CD14-positive monocyte (primary cell): ENCODE measurements around the gene POLR2C. TPM values are rescaled to one million over a fixed set of nuclear protein-coding genes. Genes with fewer than 3 reads are reported as not detected.

ENCODE experiments used
- DNase-seq, 3 donors: peaks; one replicate each; pipeline ENCODE4 v3.0.0-alpha.2; 2011 to 2022
- H2AFZ ChIP-seq: 2 replicates; pipeline ENCODE4 v1.6.0; 2012; ENCODE audit warnings: mild to moderate bottlenecking, low read depth, low read length, inconsistent platforms; ENCODE audit not compliant: insufficient read depth, poor library complexity, severe bottlenecking
- H3K27ac ChIP-seq, 2 donors: 1 replicate in 1 of 2; 2 replicates in 1 of 2; pipeline ENCODE4 v1.5.1; 2012 to 2013; ENCODE audit warnings: low read length in 2 of 2, control low read depth in 1 of 2, inconsistent platforms in 1 of 2, low read depth in 1 of 2, mild to moderate bottlenecking in 1 of 2
- H3K27me3 ChIP-seq, 2 donors: one replicate each; pipeline versions ENCODE4 v1.6.0 to v1.6.1; 2011 to 2013; ENCODE audit warnings: low read length in 2 of 2; ENCODE audit not compliant: control insufficient read depth in 2 of 2, insufficient read depth in 2 of 2
- H3K36me3 ChIP-seq, 2 donors: replicated peaks in 1 of 2; 1 replicate in 1 of 2; 2 replicates in 1 of 2; pipeline versions ENCODE4 v1.5.1 to v1.6.1; 2012 to 2013; ENCODE audit warnings: low read length in 2 of 2, control low read depth in 1 of 2, inconsistent platforms in 1 of 2, mild to moderate bottlenecking in 1 of 2; ENCODE audit not compliant: insufficient read depth in 2 of 2, control insufficient read depth in 1 of 2
- H3K4me1 ChIP-seq, 2 donors: 1 replicate in 1 of 2; 2 replicates in 1 of 2; pipeline versions ENCODE4 v1.5.1 to v1.6.1; 2012 to 2013; ENCODE audit warnings: low read length in 2 of 2, control low read depth in 1 of 2, inconsistent platforms in 1 of 2, mild to moderate bottlenecking in 1 of 2, moderate library complexity in 1 of 2; ENCODE audit not compliant: insufficient read depth in 2 of 2, control insufficient read depth in 1 of 2
- H3K4me2 ChIP-seq: replicated peaks from 2 replicates; pipeline ENCODE3; 2012; ENCODE audit warnings: low read length, moderate library complexity, mild to moderate bottlenecking; ENCODE audit not compliant: poor library complexity, severe bottlenecking; ENCODE audit errors: extremely low read depth
- H3K4me3 ChIP-seq, 3 experiments: fragments of 200-600 bp in 1 of 3; sonication (generic) in 1 of 3; replicated peaks in 1 of 3; 1 replicate in 2 of 3; 2 replicates in 1 of 3; pipeline ENCODE4 v1.5.1; 2011 to 2013; ENCODE audit warnings: low read length in 3 of 3, mild to moderate bottlenecking in 3 of 3, control low read depth in 2 of 3, low read depth in 2 of 3, inconsistent platforms in 1 of 3, moderate library complexity in 1 of 3
- H3K79me2 ChIP-seq: 2 replicates; pipeline ENCODE4 v1.6.0; 2012; ENCODE audit warnings: mild to moderate bottlenecking, control low read depth, inconsistent platforms, low read length, moderate library complexity; ENCODE audit not compliant: insufficient read depth
- H3K9ac ChIP-seq: 2 replicates; pipeline ENCODE4 v1.6.0; 2017; ENCODE audit warnings: low read length, mild to moderate bottlenecking; ENCODE audit not compliant: insufficient read depth, poor library complexity, severe bottlenecking
- H3K9me3 ChIP-seq, 2 donors: replicated peaks in 1 of 2; 1 replicate in 1 of 2; 2 replicates in 1 of 2; pipeline versions ENCODE4 v1.5.1 to v1.6.1; 2012 to 2013; ENCODE audit warnings: low read length in 2 of 2, control low read depth in 1 of 2; ENCODE audit not compliant: control insufficient read depth in 1 of 2, insufficient read depth in 1 of 2
- H4K20me1 ChIP-seq: 2 replicates; pipeline ENCODE4 v1.6.0; 2012; ENCODE audit warnings: mild to moderate bottlenecking, low read length, control low read depth, moderate library complexity; ENCODE audit not compliant: insufficient read depth
- H3K27ac Mint-ChIP-seq, 7 donors: one replicate each; pipeline ENCODE4 v1.8.0; 2020; ENCODE audit warnings: mild to moderate bottlenecking in 7 of 7, mixed read lengths in 7 of 7, moderate library complexity in 6 of 7, inconsistent platforms in 2 of 7
- H3K27me3 Mint-ChIP-seq, 3 donors: one replicate each; pipeline ENCODE4 v1.8.0; 2021 to 2022; ENCODE audit warnings: low read depth in 3 of 3, mild to moderate bottlenecking in 3 of 3, mixed read lengths in 3 of 3, moderate library complexity in 3 of 3, inconsistent platforms in 1 of 3
- H3K36me3 Mint-ChIP-seq, 2 donors: one replicate each; pipeline ENCODE4 v1.8.0; 2020; ENCODE audit warnings: mixed read lengths in 2 of 2, inconsistent platforms in 1 of 2, mild to moderate bottlenecking in 1 of 2
- H3K4me1 Mint-ChIP-seq: one replicate; pipeline ENCODE4 v1.8.0; 2020; ENCODE audit warnings: mild to moderate bottlenecking, mixed read lengths
- H3K4me3 Mint-ChIP-seq, 2 donors: one replicate each; pipeline ENCODE4 v1.8.0; 2020; ENCODE audit warnings: mild to moderate bottlenecking in 2 of 2, mixed read lengths in 2 of 2, moderate library complexity in 1 of 2
- H3K9me3 Mint-ChIP-seq, 7 donors: one replicate each; pipeline ENCODE4 v1.8.0; 2020 to 2022; ENCODE audit warnings: mixed read lengths in 7 of 7, mild to moderate bottlenecking in 6 of 7, moderate library complexity in 6 of 7, inconsistent platforms in 2 of 7
- WGBS: methylation state at CpG from one replicate; pipeline ENCODE4 v1.1.5; 2013; ENCODE audit warnings: missing lambda C conversion rate; ENCODE audit not compliant: insufficient coverage; 5-methylcytosine and 5-hydroxymethylcytosine counted together
- intact Hi-C, 2 donors: fragments of 100-400 bp; cut with micrococcal nuclease; formaldehyde crosslinking; loops; one replicate each; pipeline versions ENCODE4 v1.15.0 to v1.15.1; 2023
- polyA plus RNA-seq, 3 donors: library from polyadenylated mRNA; depleted of rRNA in 1 of 3; unstranded in 2 of 3; stranded (reverse) in 1 of 3; fragments of 300-500 nt in 2 of 3; fragments of >200 nt in 1 of 3; fragmentation: Illumina TruSeq in 2 of 3; gene quantifications; 1 replicate in 2 of 3; 2 replicates in 1 of 3; pipeline ENCODE4 v1.2.3, GENCODE V29; 2012 to 2021
- TF ChIP-seq, protein P1 (sequence below): fragments of 200-600 bp; IDR thresholded peaks from one replicate; pipeline ENCODE4 v1.8.0; 2022; ENCODE audit warnings: antibody characterized with exemption, mild to moderate bottlenecking

The POLR2C gene
- polyA plus RNA-seq, 3 donors: 22.6 to 51.3 (median 24.4) TPM

DNA sequence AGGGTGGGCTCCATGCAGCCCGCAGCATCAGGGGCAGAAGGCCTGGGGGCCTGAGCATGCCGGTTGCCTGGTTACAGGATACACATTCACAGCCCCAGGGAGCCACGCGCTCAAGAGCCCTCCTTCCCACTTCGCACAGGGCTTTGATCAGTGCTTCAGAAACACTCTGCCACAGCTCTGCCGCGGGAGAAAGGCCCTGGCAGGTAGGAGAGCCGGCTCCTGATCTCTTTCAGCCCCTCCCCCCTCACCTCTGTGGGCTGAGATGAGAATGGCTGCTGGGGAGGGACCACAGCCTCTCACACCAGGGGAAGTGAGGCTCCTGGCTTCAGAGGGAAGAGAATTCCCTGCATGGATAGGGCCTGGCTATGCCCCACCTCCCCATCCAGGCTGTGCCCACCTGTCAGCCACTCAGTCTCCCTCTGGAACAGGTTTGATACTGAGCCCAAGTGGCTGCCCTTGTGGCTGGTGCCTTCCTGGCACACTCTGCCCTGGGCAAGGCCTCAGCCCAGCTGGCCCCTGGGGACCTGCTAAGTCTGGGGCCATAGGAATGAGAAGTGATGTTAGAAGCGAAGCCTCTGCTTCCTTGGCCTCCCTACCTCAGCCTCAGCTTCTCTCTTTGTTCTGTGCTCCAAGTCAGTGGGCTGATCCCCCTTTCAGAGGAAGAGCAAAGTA, 15.2 kb downstream of the POLR2C start:
- peaks cover 19% of the 10 kb centered on the region for H3K4me1 Mint-ChIP-seq
- H3K79me2 ChIP-seq: no peaks in the 10 kb centered on the region
- TF ChIP-seq, protein P1, sequence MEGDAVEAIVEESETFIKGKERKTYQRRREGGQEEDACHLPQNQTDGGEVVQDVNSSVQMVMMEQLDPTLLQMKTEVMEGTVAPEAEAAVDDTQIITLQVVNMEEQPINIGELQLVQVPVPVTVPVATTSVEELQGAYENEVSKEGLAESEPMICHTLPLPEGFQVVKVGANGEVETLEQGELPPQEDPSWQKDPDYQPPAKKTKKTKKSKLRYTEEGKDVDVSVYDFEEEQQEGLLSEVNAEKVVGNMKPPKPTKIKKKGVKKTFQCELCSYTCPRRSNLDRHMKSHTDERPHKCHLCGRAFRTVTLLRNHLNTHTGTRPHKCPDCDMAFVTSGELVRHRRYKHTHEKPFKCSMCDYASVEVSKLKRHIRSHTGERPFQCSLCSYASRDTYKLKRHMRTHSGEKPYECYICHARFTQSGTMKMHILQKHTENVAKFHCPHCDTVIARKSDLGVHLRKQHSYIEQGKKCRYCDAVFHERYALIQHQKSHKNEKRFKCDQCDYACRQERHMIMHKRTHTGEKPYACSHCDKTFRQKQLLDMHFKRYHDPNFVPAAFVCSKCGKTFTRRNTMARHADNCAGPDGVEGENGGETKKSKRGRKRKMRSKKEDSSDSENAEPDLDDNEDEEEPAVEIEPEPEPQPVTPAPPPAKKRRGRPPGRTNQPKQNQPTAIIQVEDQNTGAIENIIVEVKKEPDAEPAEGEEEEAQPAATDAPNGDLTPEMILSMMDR: no peak
- no peaks in the 10 kb centered on the region for H3K36me3 ChIP-seq
- H3K4me1 ChIP-seq: peaks cover 19 to 26% of the 10 kb centered on the region in 2 donors
- H3K9me3 Mint-ChIP-seq: peaks cover 0 to 3% (median 2%) of the 10 kb centered on the region in 7 donors
- H2AFZ ChIP-seq: no peak overlapping the region
- H4K20me1 ChIP-seq: no peaks in the 10 kb centered on the region
- H3K4me3 Mint-ChIP-seq: no peak overlapping the region
- no CpG with 5 or more reads among the region's 9 CpGs for whole genome bisulfite sequencing
- no peaks in the 10 kb centered on the region for H3K9me3 ChIP-seq
- no peak overlapping the region for H3K9ac ChIP-seq
- peaks cover 18 to 42% (median 24%) of the 10 kb centered on the region in 3 donors for H3K27me3 Mint-ChIP-seq
- no peak overlapping the region for H3K4me3 ChIP-seq
- intact Hi-C loops: no loop called here
- no peak overlapping the region for H3K4me2 ChIP-seq
- no peak overlapping the region for H3K27ac Mint-ChIP-seq
- H3K27me3 ChIP-seq: peaks cover 0 to 13% of the 10 kb centered on the region in 2 donors
- no peak overlapping the region for H3K27ac ChIP-seq
- peaks cover 3 to 4% of the 10 kb centered on the region in 2 donors for H3K36me3 Mint-ChIP-seq
- DNase-seq: no peak

DNA sequence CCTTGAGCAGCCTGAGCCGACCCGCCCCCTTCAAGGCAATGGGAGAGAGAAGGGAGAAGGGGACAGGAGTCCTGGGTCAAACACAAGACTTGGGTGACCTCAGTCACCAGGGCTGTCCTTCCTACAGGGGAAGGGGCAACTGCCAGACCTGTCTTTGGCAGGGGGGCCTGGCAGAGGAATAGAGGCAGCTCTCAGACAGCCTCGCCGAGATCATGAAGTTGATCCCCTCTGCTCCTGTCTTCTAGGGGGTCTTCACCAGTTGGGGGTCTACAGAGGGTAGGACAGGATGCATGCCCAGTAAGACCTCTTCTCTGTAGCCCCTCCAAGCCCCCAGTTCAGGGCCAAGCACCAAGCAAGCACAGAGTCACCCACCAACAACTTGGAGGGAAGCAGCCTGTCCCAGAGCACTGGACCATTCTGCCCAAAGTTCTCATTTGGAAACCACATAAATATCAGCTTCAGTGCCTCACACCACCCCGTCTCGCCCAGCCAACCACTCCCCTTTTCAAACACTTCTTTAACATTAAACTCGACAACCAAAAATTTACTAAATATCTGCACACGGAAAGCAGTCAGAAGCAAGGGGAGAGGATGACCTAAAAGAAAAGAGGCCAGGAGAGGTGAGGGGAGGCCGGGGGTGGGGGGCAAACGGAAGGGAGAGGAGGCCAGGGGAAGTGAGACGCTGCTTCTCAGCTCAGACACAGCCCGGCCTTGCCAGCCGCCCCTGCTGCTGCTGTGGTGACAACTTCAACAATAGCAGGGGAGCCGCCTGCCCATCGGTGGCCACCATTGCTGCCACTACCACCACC, 16.1 kb downstream of the POLR2C start:
- intact Hi-C loops: no loop called here
- H3K9me3 ChIP-seq: no peaks in the 10 kb centered on the region
- H4K20me1 ChIP-seq: no peaks in the 10 kb centered on the region
- H3K4me3 ChIP-seq: no peak overlapping the region
- H3K9ac ChIP-seq: no peak overlapping the region
- H3K36me3 Mint-ChIP-seq: peaks cover 0 to 1% of the 10 kb centered on the region in 2 donors
- H3K27me3 Mint-ChIP-seq: peaks cover 18 to 42% (median 27%) of the 10 kb centered on the region in 3 donors
- WGBS: 2% methylated on average over 7 of the region's 15 CpGs
- no peaks in the 10 kb centered on the region for H3K36me3 ChIP-seq
- no peak overlapping the region for H2AFZ ChIP-seq
- peaks cover 0 to 3% (median 2%) of the 10 kb centered on the region in 7 donors for H3K9me3 Mint-ChIP-seq
- H3K4me3 Mint-ChIP-seq: peak overlapping the region in 1 of 2 donors; percentile 77
- H3K79me2 ChIP-seq: no peaks in the 10 kb centered on the region
- H3K27me3 ChIP-seq: peaks cover 0 to 13% of the 10 kb centered on the region in 2 donors
- DNase-seq: no peak
- H3K27ac ChIP-seq: no peak overlapping the region
- peaks cover 19 to 26% of the 10 kb centered on the region in 2 donors for H3K4me1 ChIP-seq
- peaks cover 19% of the 10 kb centered on the region for H3K4me1 Mint-ChIP-seq
- TF ChIP-seq, protein P1: no peak
- H3K4me2 ChIP-seq: peak overlapping the region; percentile 25
- H3K27ac Mint-ChIP-seq: peak overlapping the region in 1 of 7 donors; percentile 12
